ENCODE data around the gene AXDND1. TPM values are rescaled to one million over a fixed set of nuclear protein-coding genes. Genes with fewer than 3 reads are reported as not detected.
"Not testable (repeated sequence)": the region's sequence is repeated elsewhere in the genome, so short reads cannot be mapped to it uniquely, and the experiment has no call there.

The AXDND1 gene
- total RNA-seq, 3 donors from 2014 or later, result 0.48 to 1.8 (median 0.98) TPM

DNA sequence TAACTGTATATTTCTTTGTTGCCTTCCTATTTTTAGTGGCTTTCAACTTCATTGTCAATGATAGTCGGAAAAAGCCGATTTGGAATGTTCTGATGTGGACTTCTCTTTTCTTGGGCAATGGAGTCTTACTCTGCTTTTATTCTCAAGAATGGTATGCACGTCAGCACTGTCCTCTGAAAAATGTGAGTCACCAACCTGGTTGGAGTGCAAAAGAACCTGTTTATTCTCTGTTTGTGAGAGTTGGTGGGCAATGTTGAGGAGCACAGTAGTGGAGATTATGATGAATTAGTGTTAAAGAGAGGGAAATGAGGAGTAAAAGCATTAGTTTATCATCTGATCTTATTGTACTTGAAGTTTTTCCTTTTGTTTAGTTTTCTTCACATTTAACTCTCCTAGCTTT is 14.5 kb upstream of the AXDND1 start:
- H3K4me3 ChIP-seq, result no peak overlapping the region
- intact Hi-C loops (cut with DNase I; ENCODE audit: low total_unique reads), result no loop called here
- no peaks in the 10 kb centered on the region for H3K4me1 ChIP-seq
- no peaks in the 10 kb centered on the region for H3K27me3 ChIP-seq
- H3K27ac ChIP-seq, result no peak overlapping the region
- DNase-seq (ENCODE audit: low spot score in 2 of 2), result no peak
- no peaks in the 10 kb centered on the region for H3K9me3 ChIP-seq
- TF ChIP-seq, protein P1, sequence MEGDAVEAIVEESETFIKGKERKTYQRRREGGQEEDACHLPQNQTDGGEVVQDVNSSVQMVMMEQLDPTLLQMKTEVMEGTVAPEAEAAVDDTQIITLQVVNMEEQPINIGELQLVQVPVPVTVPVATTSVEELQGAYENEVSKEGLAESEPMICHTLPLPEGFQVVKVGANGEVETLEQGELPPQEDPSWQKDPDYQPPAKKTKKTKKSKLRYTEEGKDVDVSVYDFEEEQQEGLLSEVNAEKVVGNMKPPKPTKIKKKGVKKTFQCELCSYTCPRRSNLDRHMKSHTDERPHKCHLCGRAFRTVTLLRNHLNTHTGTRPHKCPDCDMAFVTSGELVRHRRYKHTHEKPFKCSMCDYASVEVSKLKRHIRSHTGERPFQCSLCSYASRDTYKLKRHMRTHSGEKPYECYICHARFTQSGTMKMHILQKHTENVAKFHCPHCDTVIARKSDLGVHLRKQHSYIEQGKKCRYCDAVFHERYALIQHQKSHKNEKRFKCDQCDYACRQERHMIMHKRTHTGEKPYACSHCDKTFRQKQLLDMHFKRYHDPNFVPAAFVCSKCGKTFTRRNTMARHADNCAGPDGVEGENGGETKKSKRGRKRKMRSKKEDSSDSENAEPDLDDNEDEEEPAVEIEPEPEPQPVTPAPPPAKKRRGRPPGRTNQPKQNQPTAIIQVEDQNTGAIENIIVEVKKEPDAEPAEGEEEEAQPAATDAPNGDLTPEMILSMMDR (IDR thresholded peaks at IDR 0.05), result no peak
- TF ChIP-seq POLR2A (IDR thresholded peaks at IDR 0.05) (no peak), POLR2AphosphoS5 (IDR thresholded peaks at IDR 0.05) (no peak)
- H3K36me3 ChIP-seq, result no peaks in the 10 kb centered on the region

DNA sequence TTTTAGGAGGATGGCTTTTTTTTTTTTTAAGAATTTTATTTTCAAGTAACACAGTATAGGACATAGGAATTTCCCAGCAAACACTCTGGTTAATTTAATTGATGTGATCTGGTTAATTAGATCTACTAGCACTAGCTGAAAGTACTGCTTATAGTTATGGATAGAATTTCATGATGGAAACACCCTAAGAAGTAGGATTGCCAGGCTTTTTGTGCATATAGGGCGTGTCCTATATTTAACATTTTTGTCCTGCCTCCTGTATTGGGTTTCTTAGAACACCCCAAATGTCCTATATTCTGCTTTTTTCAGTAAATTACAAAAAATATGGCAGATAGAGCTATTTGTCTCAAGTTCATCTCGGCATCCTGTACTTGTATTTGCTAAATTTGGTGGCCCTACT is 13.5 kb upstream of the AXDND1 start:
- no peak overlapping the region for H3K4me3 ChIP-seq
- H3K27ac ChIP-seq, result no peak overlapping the region
- no peak for TF ChIP-seq POLR2A (IDR thresholded peaks at IDR 0.05)
- H3K9me3 ChIP-seq, result no peaks in the 10 kb centered on the region
- H3K4me1 ChIP-seq, result no peaks in the 10 kb centered on the region
- H3K36me3 ChIP-seq, result no peaks in the 10 kb centered on the region
- H3K27me3 ChIP-seq, result no peaks in the 10 kb centered on the region
- intact Hi-C loops (cut with DNase I; ENCODE audit: low total_unique reads), result no loop called here
- DNase-seq (ENCODE audit: low spot score in 2 of 2), result no peak

DNA sequence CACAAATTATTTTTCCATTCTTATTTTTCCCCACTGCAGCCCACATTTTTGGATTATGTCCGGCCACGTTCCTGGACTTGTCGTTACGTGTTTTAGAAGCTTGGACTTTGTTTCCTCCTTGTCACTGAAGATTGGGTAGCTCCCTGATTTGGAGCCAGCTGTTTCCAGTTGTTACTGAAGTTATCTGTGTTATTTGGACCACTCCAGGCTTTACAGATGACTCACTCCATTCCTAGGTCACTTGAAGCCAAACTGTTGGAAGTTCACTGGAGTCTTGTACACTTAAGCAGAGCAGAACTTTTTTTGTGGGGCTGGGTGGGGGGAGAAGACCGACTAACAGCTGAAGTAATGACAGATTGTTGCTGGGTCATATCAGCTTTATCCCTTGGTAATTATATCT is 12.2 kb upstream of the AXDND1 start:
- H3K9me3 ChIP-seq, result no peaks in the 10 kb centered on the region
- H3K27me3 ChIP-seq, result no peaks in the 10 kb centered on the region
- H3K4me1 ChIP-seq, result no peaks in the 10 kb centered on the region
- H3K27ac ChIP-seq, result peak overlapping the region in 1 of 2 donors; percentile 43
- no peaks in the 10 kb centered on the region for H3K36me3 ChIP-seq
- H3K4me3 ChIP-seq, result no peak overlapping the region
- TF ChIP-seq, protein P1 (IDR thresholded peaks at IDR 0.05), result no peak
- no peak for TF ChIP-seq POLR2A (IDR thresholded peaks at IDR 0.05)
- no peak for TF ChIP-seq POLR2AphosphoS5 (IDR thresholded peaks at IDR 0.05)
- intact Hi-C loops (cut with DNase I; ENCODE audit: low total_unique reads), result no loop called here
- DNase-seq (ENCODE audit: low spot score in 2 of 2), result no peak

DNA sequence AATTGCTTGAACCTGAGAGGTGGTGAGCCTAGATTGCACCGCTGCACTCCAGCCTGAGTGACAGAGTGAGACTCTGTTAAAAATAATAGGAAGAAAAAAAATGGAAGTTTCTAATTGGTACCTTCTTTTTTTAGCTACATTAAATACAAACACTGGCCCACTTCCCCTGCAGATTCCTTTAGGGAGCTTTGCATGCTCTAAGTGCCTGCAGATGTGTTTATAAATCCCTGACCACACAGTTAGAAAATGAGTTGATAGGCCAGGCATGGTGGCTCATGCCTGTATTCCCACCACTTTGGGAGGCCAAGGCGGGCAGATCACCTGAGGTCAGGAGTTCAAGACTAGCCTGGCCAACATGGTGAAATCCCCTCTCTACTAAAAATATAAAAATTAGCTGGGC is 4.1 kb upstream of the AXDND1 start:
- DNase-seq (ENCODE audit: low spot score in 2 of 2); H3K27ac ChIP-seq; H3K9me3 ChIP-seq; H3K36me3 ChIP-seq; intact Hi-C loops (cut with DNase I; ENCODE audit: low total_unique reads); H3K27me3 ChIP-seq; H3K4me1 ChIP-seq; H3K4me3 ChIP-seq: not testable (repeated sequence)

DNA sequence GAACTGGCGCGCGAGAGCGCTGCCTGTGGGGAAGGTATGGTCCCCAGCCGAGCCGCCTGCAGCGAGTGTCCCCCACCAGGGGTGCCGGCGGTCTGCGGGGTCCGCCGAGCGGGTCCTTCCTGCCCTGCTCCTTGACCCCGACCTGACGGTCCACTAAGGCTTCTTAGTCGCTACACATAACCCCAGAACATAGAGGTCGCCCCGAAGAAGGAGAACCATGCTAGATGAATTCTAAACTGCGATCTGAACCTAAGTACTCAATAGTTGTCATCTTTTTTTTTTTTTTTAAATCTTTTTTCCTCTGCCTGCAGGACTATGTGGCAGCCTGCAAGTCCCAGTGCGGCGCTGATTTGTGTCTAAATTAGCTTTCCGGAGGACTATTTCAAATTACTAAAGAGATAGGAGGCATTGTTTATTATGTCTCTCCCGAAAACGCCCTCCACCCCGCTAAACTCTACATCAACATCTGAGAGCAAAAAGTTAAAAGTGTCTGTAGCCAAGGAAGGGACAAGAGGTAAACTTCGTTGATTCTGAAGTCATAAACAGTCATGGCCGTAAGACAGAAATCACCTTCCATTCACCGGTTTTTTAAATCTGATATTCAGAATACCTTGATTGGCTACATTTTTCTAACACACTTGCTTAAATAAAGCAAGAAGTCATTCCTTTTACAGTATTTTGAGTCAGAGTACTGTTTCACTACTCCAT is 476 bp downstream of the AXDND1 start:
- H3K27me3 ChIP-seq, result no peaks in the 10 kb centered on the region
- H3K4me1 ChIP-seq, result no peaks in the 10 kb centered on the region
- no peak for DNase-seq (ENCODE audit: low spot score in 2 of 2)
- TF ChIP-seq, protein P1 (IDR thresholded peaks at IDR 0.05), result peak in 1 of 3 donors; percentile 10
- no peak for TF ChIP-seq POLR2AphosphoS5 (IDR thresholded peaks at IDR 0.05)
- intact Hi-C loops (cut with DNase I; ENCODE audit: low total_unique reads), result no loop called here
- peak overlapping the region; percentile 65 to 80 (median 69) for H3K4me3 ChIP-seq
- H3K9me3 ChIP-seq, result no peaks in the 10 kb centered on the region
- no peaks in the 10 kb centered on the region for H3K36me3 ChIP-seq
- H3K27ac ChIP-seq, result peak overlapping the region; percentile 91 to 95

DNA sequence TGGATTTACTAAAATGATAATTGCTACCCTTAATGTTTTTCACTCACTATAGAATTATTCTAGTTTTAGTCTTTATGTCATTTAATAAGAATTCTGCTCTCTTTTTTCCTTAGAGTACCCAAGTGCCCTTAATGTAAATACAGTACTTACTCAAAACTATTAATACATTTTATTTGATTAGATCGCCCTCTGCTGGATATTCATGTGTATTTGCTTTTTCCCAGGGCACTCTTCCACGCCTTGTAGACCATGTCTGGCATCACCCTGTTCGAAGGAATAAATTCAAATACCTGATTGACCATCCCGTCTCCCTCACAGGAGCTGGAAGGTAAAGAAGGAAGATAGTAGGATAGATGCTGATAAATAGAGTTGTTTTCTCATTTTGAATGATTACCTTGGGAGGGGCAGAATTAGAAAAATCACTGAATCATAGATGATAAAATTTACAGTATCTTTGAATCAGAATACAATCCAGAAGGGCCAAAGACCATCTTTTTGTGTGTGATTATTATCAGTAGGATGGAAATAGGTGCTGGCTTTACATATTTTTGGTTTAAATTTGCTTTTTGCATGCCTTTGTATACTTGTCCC is 4.1 kb downstream of the AXDND1 start:
- no peaks in the 10 kb centered on the region for H3K9me3 ChIP-seq
- intact Hi-C loops (cut with DNase I; ENCODE audit: low total_unique reads), result no loop called here
- no peak for TF ChIP-seq POLR2A (IDR thresholded peaks at IDR 0.05)
- TF ChIP-seq, protein P1 (IDR thresholded peaks at IDR 0.05), result peak; percentile 67 to 79 (median 76)
- no peak overlapping the region for H3K4me3 ChIP-seq
- no peaks in the 10 kb centered on the region for H3K4me1 ChIP-seq
- DNase-seq (ENCODE audit: low spot score in 2 of 2), result no peak
- H3K36me3 ChIP-seq, result no peaks in the 10 kb centered on the region
- H3K27ac ChIP-seq, result no peak overlapping the region
- no peaks in the 10 kb centered on the region for H3K27me3 ChIP-seq
